Measurements from ENCODE around the gene SESN3. TPM values are rescaled to one million over a fixed set of nuclear protein-coding genes. Genes with fewer than 3 reads are reported as not detected.
"Not testable (repeated sequence)": the region's sequence is repeated elsewhere in the genome, so short reads cannot be mapped to it uniquely, and the experiment has no call there.

SESN3 gene
- total RNA-seq, 2 donors from 2014 or later = 9.0 to 17.2 TPM

GRCh38 chr11:95254131-95254704 is 23.2 kb upstream of the SESN3 start:
- DNase-seq (peak; percentile 81), ATAC-seq (peak; percentile 98 to 100)

GRCh38 chr11:95253141-95253540 is 22.1 kb upstream of the SESN3 start:
- ATAC-seq (no peak), DNase-seq (no peak)
- intact Hi-C loops (cut with DNase I) = no loop called here

More at GRCh38 chr11:95254131-95254704, 23.2 kb upstream of the SESN3 start:
- intact Hi-C loops (cut with DNase I) = no loop called here

GRCh38 chr11:95252586-95252985 is 21.6 kb upstream of the SESN3 start:
- intact Hi-C loops (cut with DNase I) = no loop called here
- ATAC-seq = no peak
- DNase-seq = no peak

- intact Hi-C loops (cut with DNase I); ATAC-seq; DNase-seq: not testable (repeated sequence)
These were observed 20.9 kb upstream of the SESN3 start for GRCh38 chr11:95251896-95252295.

- no peak for ATAC-seq
- intact Hi-C loops (cut with DNase I) = no loop called here
- DNase-seq = no peak
These were observed 17.9 kb upstream of the SESN3 start for GRCh38 chr11:95248666-95249467.

GRCh38 chr11:95247883-95248282 is 16.9 kb upstream of the SESN3 start:
- ATAC-seq = no peak
- intact Hi-C loops (cut with DNase I) = no loop called here
- no peak for DNase-seq

GRCh38 chr11:95247127-95247684 is 16.2 kb upstream of the SESN3 start:
- intact Hi-C loops (cut with DNase I) = no loop called here
- DNase-seq (no peak), ATAC-seq (no peak)

- intact Hi-C loops (cut with DNase I) = no loop called here
- ATAC-seq (no peak), DNase-seq (no peak)
These were observed 14.6 kb upstream of the SESN3 start for GRCh38 chr11:95245581-95245980.

- intact Hi-C loops (cut with DNase I) = no loop called here
- ATAC-seq (peak in 1 of 2 donors; percentile 35), DNase-seq (no peak)
These were observed 14.0 kb upstream of the SESN3 start for GRCh38 chr11:95245038-95245437.

- intact Hi-C loops (cut with DNase I) = no loop called here
- no peak for DNase-seq
- no peak for ATAC-seq
These were observed 12.7 kb upstream of the SESN3 start for GRCh38 chr11:95243673-95244072.

- no peak for DNase-seq
- no peak for ATAC-seq
- intact Hi-C loops (cut with DNase I) = no loop called here
These were observed 12.0 kb upstream of the SESN3 start for GRCh38 chr11:95242845-95243605.

GRCh38 chr11:95242091-95242844 is 11.3 kb upstream of the SESN3 start:
- ATAC-seq (no peak), DNase-seq (no peak)
- intact Hi-C loops (cut with DNase I) = no loop called here

- intact Hi-C loops (cut with DNase I) = no loop called here
- DNase-seq = no peak
- peak; percentile 34 to 77 for ATAC-seq
These were observed 10.7 kb upstream of the SESN3 start for GRCh38 chr11:95241681-95242081.

- DNase-seq (no peak), ATAC-seq (no peak)
- intact Hi-C loops (cut with DNase I) = no loop called here
These were observed 9.1 kb upstream of the SESN3 start for GRCh38 chr11:95239871-95240649.

- no peak for ATAC-seq
- intact Hi-C loops (cut with DNase I) = no loop called here
- DNase-seq = no peak
These were observed 1.7 kb upstream of the SESN3 start for GRCh38 chr11:95232666-95233065.

GRCh38 chr11:95231881-95232605 is 1.0 kb upstream of the SESN3 start:
- peak; percentile 21 to 58 for ATAC-seq
- peak; percentile 78 for DNase-seq
- intact Hi-C loops (cut with DNase I) = no loop called here

GRCh38 chr11:95230810-95231126 is 234 bp downstream of the SESN3 start:
- intact Hi-C loops (cut with DNase I) = no loop called here
- peak; percentile 22 to 29 for ATAC-seq
- DNase-seq = no peak
